ENCODE measurements around the gene ENHO.

The ENHO gene

DNA sequence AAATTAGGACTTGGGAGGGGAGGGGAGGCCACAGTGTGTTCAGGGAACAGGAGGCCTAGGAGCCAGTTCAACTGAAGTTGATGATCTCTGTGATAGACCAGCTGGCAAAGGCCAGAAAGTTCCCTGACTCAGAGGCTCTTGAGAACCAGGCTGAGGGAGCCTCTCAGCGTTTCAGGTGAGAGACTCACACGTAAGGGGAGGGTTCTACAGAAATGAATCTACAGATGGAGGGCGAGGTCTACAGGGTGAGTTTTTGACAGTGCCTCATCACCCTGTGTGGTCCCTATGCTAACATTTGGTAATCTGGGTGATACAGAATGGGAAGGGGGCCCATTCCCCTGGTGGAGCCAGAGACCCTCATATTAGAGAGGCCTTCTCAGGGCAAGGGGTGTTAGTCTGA, 32.0 kb downstream of the ENHO start:
- DNase-seq (ENCODE audit: low read depth in 1 of 2, low spot score in 1 of 2), result no peak
- peaks cover 19% of the 10 kb centered on the region for H3K27me3 ChIP-seq (ENCODE audit: insufficient read depth, poor library complexity, severe bottlenecking)
- no peak overlapping the region for H3K27ac ChIP-seq (replicated peaks)
- H3K4me3 ChIP-seq (replicated peaks; ENCODE audit: insufficient read depth, low read length), result no peak overlapping the region
- TF ChIP-seq, protein P1, sequence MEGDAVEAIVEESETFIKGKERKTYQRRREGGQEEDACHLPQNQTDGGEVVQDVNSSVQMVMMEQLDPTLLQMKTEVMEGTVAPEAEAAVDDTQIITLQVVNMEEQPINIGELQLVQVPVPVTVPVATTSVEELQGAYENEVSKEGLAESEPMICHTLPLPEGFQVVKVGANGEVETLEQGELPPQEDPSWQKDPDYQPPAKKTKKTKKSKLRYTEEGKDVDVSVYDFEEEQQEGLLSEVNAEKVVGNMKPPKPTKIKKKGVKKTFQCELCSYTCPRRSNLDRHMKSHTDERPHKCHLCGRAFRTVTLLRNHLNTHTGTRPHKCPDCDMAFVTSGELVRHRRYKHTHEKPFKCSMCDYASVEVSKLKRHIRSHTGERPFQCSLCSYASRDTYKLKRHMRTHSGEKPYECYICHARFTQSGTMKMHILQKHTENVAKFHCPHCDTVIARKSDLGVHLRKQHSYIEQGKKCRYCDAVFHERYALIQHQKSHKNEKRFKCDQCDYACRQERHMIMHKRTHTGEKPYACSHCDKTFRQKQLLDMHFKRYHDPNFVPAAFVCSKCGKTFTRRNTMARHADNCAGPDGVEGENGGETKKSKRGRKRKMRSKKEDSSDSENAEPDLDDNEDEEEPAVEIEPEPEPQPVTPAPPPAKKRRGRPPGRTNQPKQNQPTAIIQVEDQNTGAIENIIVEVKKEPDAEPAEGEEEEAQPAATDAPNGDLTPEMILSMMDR (IDR thresholded peaks at IDR 0.05; ENCODE audit: insufficient read depth, low read length), result no peak
- TF ChIP-seq SPI1 (IDR thresholded peaks at IDR 0.05; ENCODE audit: borderline replicate concordance, low read depth), result no peak
- TF ChIP-seq GABPA (IDR thresholded peaks at IDR 0.05; ENCODE audit: low read depth), result no peak
- no peak for TF ChIP-seq POLR2AphosphoS5 (IDR thresholded peaks at IDR 0.05; ENCODE audit: low read depth)
- TF ChIP-seq, protein P2, sequence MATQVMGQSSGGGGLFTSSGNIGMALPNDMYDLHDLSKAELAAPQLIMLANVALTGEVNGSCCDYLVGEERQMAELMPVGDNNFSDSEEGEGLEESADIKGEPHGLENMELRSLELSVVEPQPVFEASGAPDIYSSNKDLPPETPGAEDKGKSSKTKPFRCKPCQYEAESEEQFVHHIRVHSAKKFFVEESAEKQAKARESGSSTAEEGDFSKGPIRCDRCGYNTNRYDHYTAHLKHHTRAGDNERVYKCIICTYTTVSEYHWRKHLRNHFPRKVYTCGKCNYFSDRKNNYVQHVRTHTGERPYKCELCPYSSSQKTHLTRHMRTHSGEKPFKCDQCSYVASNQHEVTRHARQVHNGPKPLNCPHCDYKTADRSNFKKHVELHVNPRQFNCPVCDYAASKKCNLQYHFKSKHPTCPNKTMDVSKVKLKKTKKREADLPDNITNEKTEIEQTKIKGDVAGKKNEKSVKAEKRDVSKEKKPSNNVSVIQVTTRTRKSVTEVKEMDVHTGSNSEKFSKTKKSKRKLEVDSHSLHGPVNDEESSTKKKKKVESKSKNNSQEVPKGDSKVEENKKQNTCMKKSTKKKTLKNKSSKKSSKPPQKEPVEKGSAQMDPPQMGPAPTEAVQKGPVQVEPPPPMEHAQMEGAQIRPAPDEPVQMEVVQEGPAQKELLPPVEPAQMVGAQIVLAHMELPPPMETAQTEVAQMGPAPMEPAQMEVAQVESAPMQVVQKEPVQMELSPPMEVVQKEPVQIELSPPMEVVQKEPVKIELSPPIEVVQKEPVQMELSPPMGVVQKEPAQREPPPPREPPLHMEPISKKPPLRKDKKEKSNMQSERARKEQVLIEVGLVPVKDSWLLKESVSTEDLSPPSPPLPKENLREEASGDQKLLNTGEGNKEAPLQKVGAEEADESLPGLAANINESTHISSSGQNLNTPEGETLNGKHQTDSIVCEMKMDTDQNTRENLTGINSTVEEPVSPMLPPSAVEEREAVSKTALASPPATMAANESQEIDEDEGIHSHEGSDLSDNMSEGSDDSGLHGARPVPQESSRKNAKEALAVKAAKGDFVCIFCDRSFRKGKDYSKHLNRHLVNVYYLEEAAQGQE (IDR thresholded peaks at IDR 0.05; ENCODE audit: insufficient replicate concordance, low read depth), result no peak

DNA sequence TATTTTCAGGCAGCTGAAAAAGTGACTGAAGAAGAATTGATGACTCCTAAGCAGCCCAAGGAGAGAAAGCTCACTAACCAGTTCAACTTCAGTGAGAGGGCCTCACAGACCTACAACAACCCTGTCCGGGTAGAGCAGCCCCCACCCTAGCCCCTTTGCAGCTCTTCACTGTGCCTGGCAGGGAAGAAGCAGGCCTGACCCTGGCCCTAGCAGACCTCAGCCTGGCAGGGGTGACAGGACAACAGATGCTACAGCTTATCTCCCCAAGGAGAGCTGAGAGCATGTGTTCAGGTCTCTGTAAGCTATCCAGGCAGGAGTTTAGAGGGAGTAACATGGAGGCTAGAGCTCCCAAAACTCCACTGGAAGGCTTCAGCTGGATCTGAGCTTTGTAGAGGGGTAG, 32.4 kb downstream of the ENHO start:
- Histone ChIP-seq H3K4me3 (replicated peaks; ENCODE audit: insufficient read depth, low read length) (no peak overlapping the region), H3K27me3 (ENCODE audit: insufficient read depth, poor library complexity, severe bottlenecking) (peaks cover 22% of the 10 kb centered on the region), H3K27ac (replicated peaks) (no peak overlapping the region)
- no peak for DNase-seq (ENCODE audit: low read depth in 1 of 2, low spot score in 1 of 2)
- TF ChIP-seq SPI1 (IDR thresholded peaks at IDR 0.05; ENCODE audit: borderline replicate concordance, low read depth) (no peak), POLR2AphosphoS5 (IDR thresholded peaks at IDR 0.05; ENCODE audit: low read depth) (no peak), GABPA (IDR thresholded peaks at IDR 0.05; ENCODE audit: low read depth) (no peak)
- TF ChIP-seq, protein P1 (IDR thresholded peaks at IDR 0.05; ENCODE audit: insufficient read depth, low read length), result no peak
- TF ChIP-seq, protein P2 (IDR thresholded peaks at IDR 0.05; ENCODE audit: insufficient replicate concordance, low read depth), result no peak

DNA sequence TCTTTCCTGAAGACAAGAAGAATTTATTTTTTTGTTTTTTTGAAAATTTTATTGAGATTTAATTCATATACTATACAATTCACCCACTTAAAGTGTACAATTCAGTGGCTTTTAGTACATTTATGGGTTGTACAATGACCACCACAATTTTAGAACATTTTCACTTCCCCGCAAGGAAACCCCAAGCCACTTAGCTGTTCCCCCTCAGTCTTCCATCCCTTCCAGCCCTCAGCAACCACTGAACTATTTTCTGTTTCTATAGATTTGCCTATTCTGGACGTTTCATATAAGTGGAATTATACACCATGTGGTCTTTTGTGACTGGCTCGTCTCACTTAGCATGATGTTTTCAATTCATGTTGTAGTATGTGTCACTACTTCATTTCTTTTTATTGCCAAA, 36.2 kb downstream of the ENHO start:
- DNase-seq (ENCODE audit: low read depth in 1 of 2, low spot score in 1 of 2), result no peak
- no peak overlapping the region for H3K4me3 ChIP-seq (replicated peaks; ENCODE audit: insufficient read depth, low read length)
- peaks cover 25% of the 10 kb centered on the region for H3K27me3 ChIP-seq (ENCODE audit: insufficient read depth, poor library complexity, severe bottlenecking)
- TF ChIP-seq, protein P2 (IDR thresholded peaks at IDR 0.05; ENCODE audit: insufficient replicate concordance, low read depth), result no peak
- no peak for TF ChIP-seq SPI1 (IDR thresholded peaks at IDR 0.05; ENCODE audit: borderline replicate concordance, low read depth)
- TF ChIP-seq, protein P1 (IDR thresholded peaks at IDR 0.05; ENCODE audit: insufficient read depth, low read length), result no peak
- no peak for TF ChIP-seq POLR2AphosphoS5 (IDR thresholded peaks at IDR 0.05; ENCODE audit: low read depth)
- no peak for TF ChIP-seq GABPA (IDR thresholded peaks at IDR 0.05; ENCODE audit: low read depth)
- no peak overlapping the region for H3K27ac ChIP-seq (replicated peaks)
